SK-N-SH (cell line): Measurements from ENCODE around the gene LDLRAP1. TPM values are rescaled to one million over a fixed set of nuclear protein-coding genes. Genes with fewer than 3 reads are reported as not detected.

ENCODE experiments used
- CTCF ChIA-PET: fragments of 300-600, 350-600 bp; formaldehyde crosslinking; extraction: SDS; loops from one replicate; lab custom pipeline; 2021; lab: Yijun Ruan, JAX
- POLR2A ChIA-PET: fragments of 350-600 bp; sonication (Branson Sonifier 250); formaldehyde crosslinking; extraction: SDS; loops from one replicate; lab custom pipeline; 2020; ENCODE audit warnings: antibody characterized with exemption, inconsistent platforms; lab: Yijun Ruan, JAX
- DNase-seq: peaks from one replicate; pipeline ENCODE4 v3.0.0; 2012
- H2AFZ ChIP-seq: fragments of 200-600 bp; sonication (generic); 2 replicates; pipeline ENCODE4 v1.8.1; 2016; ENCODE audit warnings: antibody characterized with exemption, mild to moderate bottlenecking, low read depth
- H3F3A ChIP-seq: fragments of 200-600 bp; sonication (generic); replicated peaks from 2 replicates; pipeline ENCODE3; 2016; ENCODE audit warnings: antibody characterized with exemption, mild to moderate bottlenecking; ENCODE audit not compliant: insufficient read depth
- H3K27ac ChIP-seq, 2 experiments: fragments of 200-500 bp in 1 of 2; fragments of 200-600 bp in 1 of 2; sonication (Bioruptor generic) in 1 of 2; sonication (generic), shearing (Covaris generic) in 1 of 2; 2 replicates each; pipeline versions ENCODE4 v1.5.1 to v1.6.1; 2014 to 2016; ENCODE audit warnings: low read depth in 2 of 2, inconsistent platforms in 1 of 2, low read length in 1 of 2, mild to moderate bottlenecking in 1 of 2, mixed read lengths in 1 of 2
- H3K27me3 ChIP-seq: fragments of 200-600 bp; sonication (generic), shearing (Covaris generic); 2 replicates; pipeline ENCODE4 v1.6.1; 2016; ENCODE audit warnings: mixed run types; ENCODE audit not compliant: insufficient read depth
- H3K36me3 ChIP-seq, 2 experiments: fragments of 200-500 bp in 1 of 2; fragments of 200-600 bp in 1 of 2; sonication (Bioruptor generic) in 1 of 2; sonication (generic) in 1 of 2; replicated peaks in 1 of 2; 2 replicates each; pipeline versions ENCODE3 to v1.5.1; 2014 to 2016; ENCODE audit warnings: low read length in 1 of 2, mild to moderate bottlenecking in 1 of 2; ENCODE audit not compliant: insufficient read depth in 2 of 2, control insufficient read depth in 1 of 2
- H3K4me1 ChIP-seq, 2 experiments: fragments of 200-500 bp in 1 of 2; fragments of 200-600 bp in 1 of 2; sonication (Bioruptor generic) in 1 of 2; sonication (generic), shearing (Covaris generic) in 1 of 2; 2 replicates each; pipeline versions ENCODE4 v1.5.1 to v1.6.1; 2014 to 2016; ENCODE audit warnings: low read depth in 1 of 2, low read length in 1 of 2, mixed run types in 1 of 2; ENCODE audit not compliant: insufficient read depth in 2 of 2, control insufficient read depth in 1 of 2
- H3K4me2 ChIP-seq: fragments of 200-600 bp; sonication (generic), shearing (Covaris generic); 2 replicates; pipeline ENCODE4 v1.6.1; 2017; ENCODE audit warnings: mixed run types
- H3K4me3 ChIP-seq, 2 experiments: fragments of 200-500 bp in 1 of 2; fragments of 200-600 bp in 1 of 2; sonication (Bioruptor generic) in 1 of 2; sonication (generic), shearing (Covaris generic) in 1 of 2; 2 replicates each; pipeline versions ENCODE4 v1.5.1 to v1.8.1; 2014 to 2016; ENCODE audit warnings: low read depth in 2 of 2, inconsistent platforms in 1 of 2, low read length in 1 of 2, mild to moderate bottlenecking in 1 of 2, mixed read lengths in 1 of 2, moderate library complexity in 1 of 2
- H3K79me2 ChIP-seq: fragments of 200-600 bp; sonication (generic); 2 replicates; pipeline ENCODE4 v1.8.1; 2017; ENCODE audit warnings: mild to moderate bottlenecking; ENCODE audit not compliant: insufficient read depth
- H3K9ac ChIP-seq: fragments of 200-600 bp; sonication (generic); 2 replicates; pipeline ENCODE4 v1.6.1; 2017; ENCODE audit warnings: mixed run types
- H3K9me2 ChIP-seq: fragments of 200-600 bp; sonication (generic); 2 replicates; pipeline ENCODE4 v1.6.1; 2017; ENCODE audit warnings: mixed run types
- H3K9me3 ChIP-seq: fragments of 200-600 bp; sonication (generic); 2 replicates; pipeline ENCODE4 v1.6.1; 2017; ENCODE audit warnings: mixed run types, mild to moderate bottlenecking, moderate library complexity
- H4K20me1 ChIP-seq: fragments of 200-600 bp; sonication (generic); 2 replicates; pipeline ENCODE4 v1.6.1; 2017; ENCODE audit warnings: mild to moderate bottlenecking, mixed run types; ENCODE audit not compliant: insufficient read depth
- CHD2 ChIP-seq: fragments of 150-350 bp; IDR thresholded peaks from 2 replicates; pipeline ENCODE4 v1.6.1; 2018; ENCODE audit warnings: low read length; ENCODE audit not compliant: partially characterized antibody
- CTCF ChIP-seq: fragments of 200-600 bp; sonication (generic); IDR thresholded peaks from 2 replicates; pipeline ENCODE4 v1.6.1; 2017; ENCODE audit warnings: antibody characterized with exemption, mild to moderate bottlenecking, moderate library complexity
- FOSL2 ChIP-seq: IDR thresholded peaks from 2 replicates; pipeline ENCODE4 v1.4.0; 2012; ENCODE audit warnings: low read depth, mild to moderate bottlenecking, moderate library complexity, borderline replicate concordance
- GABPA ChIP-seq: IDR thresholded peaks from 2 replicates; pipeline ENCODE4 v1.4.0; 2012; ENCODE audit warnings: low read depth, mild to moderate bottlenecking
- REST ChIP-seq: IDR thresholded peaks from 2 replicates; pipeline ENCODE4 v1.6.1; 2012; ENCODE audit warnings: mild to moderate bottlenecking, low read depth, low read length, moderate library complexity
- USF1 ChIP-seq: IDR thresholded peaks from 2 replicates; pipeline ENCODE4 v1.4.0; 2012; ENCODE audit warnings: low read depth, borderline replicate concordance
- USF2 ChIP-seq: fragments of 150-350 bp; IDR thresholded peaks from 2 replicates; pipeline ENCODE4 v1.6.1; 2017; ENCODE audit warnings: antibody characterized with exemption, low read length, low read depth, borderline replicate concordance
- WGBS: methylation state at CpG from one replicate; pipeline ENCODE4 v1.1.6; 2017; ENCODE audit warnings: low lambda C conversion rate; 5-methylcytosine and 5-hydroxymethylcytosine counted together
- polyA plus RNA-seq, 3 experiments: library from polyadenylated mRNA; depleted of rRNA; stranded (reverse); fragments of >200 nt; gene quantifications; 2 replicates each; pipeline ENCODE4 v1.2.3, GENCODE V29; 2012

LDLRAP1 gene
- polyA plus RNA-seq, 1 of the 3 experiments (the other 2 are of a cell fraction): 19.1 TPM

GRCh38 chr1:25571522-25571970, 28.1 kb downstream of the LDLRAP1 start (continued):
- TF ChIP-seq REST (no peak), FOSL2 (no peak), USF1 (no peak), CTCF (no peak), GABPA (no peak)
- TF ChIP-seq, all 33 proteins: peak for 0

GRCh38 chr1:25572107-25572506, 28.7 kb downstream of the LDLRAP1 start:
- no peaks in the 10 kb centered on the region for H3K9me2 ChIP-seq
- ChIA-PET POLR2A (no interaction called here), CTCF (interaction anchor here (0.6 to 3.0 kb wide), 26 partner anchors 9 to 238 kb away, joined by 3 to 50 read pairs (median 4); partner anchors contain the start of gene SELENON)
- H3K4me1 ChIP-seq: peaks cover 5 to 11% of the 10 kb centered on the region in 2 experiments; a peak in 3 of 4 replicates
- no peaks in the 10 kb centered on the region for H3K27me3 ChIP-seq
- no peak overlapping the region for H3K4me2 ChIP-seq
- 57% methylated on average over 1 of the region's 5 CpGs for WGBS
- H2AFZ ChIP-seq: no peak overlapping the region
- H3K36me3 ChIP-seq: no peaks in the 10 kb centered on the region
- no peaks in the 10 kb centered on the region for H4K20me1 ChIP-seq
- no peak for TF ChIP-seq USF2
- no peak for TF ChIP-seq FOSL2
- no peak for TF ChIP-seq CHD2
- H3K9ac ChIP-seq: no peak overlapping the region
- no peaks in the 10 kb centered on the region for H3K79me2 ChIP-seq
- peaks cover 7% of the 10 kb centered on the region for H3F3A ChIP-seq
- no peaks in the 10 kb centered on the region for H3K9me3 ChIP-seq
- no peak for DNase-seq
- H3K27ac ChIP-seq: no peak overlapping the region
- no peak overlapping the region for H3K4me3 ChIP-seq
